Right lobe of liver (tissue), 4 donors: Measurements from ENCODE around the gene LTN1.

Source experiments
- CTCF ChIP-seq, 4 donors: fragments of 200-600 bp in 3 of 4; fragments of 450-650 bp in 1 of 4; IDR thresholded peaks; one replicate each; pipeline versions ENCODE4 v1.5.1 to v1.8.0; 2016 to 2022; ENCODE audit warnings: antibody characterized with exemption in 4 of 4, mild to moderate bottlenecking in 2 of 4
- POLR2A ChIP-seq: fragments of 450-650 bp; IDR thresholded peaks from one replicate; pipeline ENCODE4 v1.6.1; 2017; ENCODE audit warnings: antibody characterized with exemption, mild to moderate bottlenecking
- donor health status: DM: no; HTN: no; CAD: no.
- donor health status: DM: no; HTN: no; CAD: no.
- donor health status: DM: no; HTN: yes; CAD: no.

DNA sequence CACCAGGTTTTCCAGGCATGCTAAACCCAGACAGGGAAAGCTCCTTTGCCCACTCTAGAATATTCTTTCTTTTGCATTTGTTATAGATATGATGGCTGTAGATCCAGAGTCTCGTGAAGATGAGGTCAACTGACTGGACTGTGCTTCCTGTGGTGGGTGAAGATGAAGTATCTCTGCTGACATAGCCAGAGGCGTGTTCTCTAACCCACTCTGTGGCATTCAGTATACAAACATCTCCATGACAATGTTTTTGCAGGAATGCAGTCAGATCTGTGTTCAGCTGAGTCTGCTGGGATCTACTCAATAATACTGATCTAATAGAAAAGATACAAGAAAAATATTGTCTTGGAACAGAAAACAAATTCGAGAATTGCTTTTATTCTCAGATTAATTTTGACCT is 15.1 kb upstream of the LTN1 start:
- TF ChIP-seq POLR2A, result no peak
- no peak for TF ChIP-seq CTCF (IDR thresholded peaks at IDR 0.05)
